Neural cell (in vitro differentiated cells): ENCODE measurements around the gene RAB39B.

Experiments
- EZH2 ChIP-seq: fragments of 200-600, 300-800 bp; shearing (Covaris generic), sonication (generic); IDR thresholded peaks from 2 replicates; pipeline ENCODE4 v1.6.1; 2014; ENCODE audit warnings: antibody characterized with exemption, low read length, borderline replicate concordance, mild to moderate bottlenecking; ENCODE audit not compliant: insufficient read depth, poor library complexity, severe bottlenecking
- MXI1 ChIP-seq: fragments of 450-650 bp; conservative IDR thresholded peaks from 2 replicates; pipeline ENCODE4 v1.6.1; 2014; ENCODE audit warnings: antibody characterized with exemption, mild to moderate bottlenecking; ENCODE audit not compliant: poor library complexity, severe bottlenecking
- TF ChIP-seq, protein P1 (sequence below): fragments of 450-650 bp; IDR thresholded peaks from 2 replicates; pipeline ENCODE4 v1.5.1; 2014; ENCODE audit warnings: antibody characterized with exemption, mild to moderate bottlenecking, moderate library complexity; ENCODE audit not compliant: poor library complexity, severe bottlenecking

DNA sequence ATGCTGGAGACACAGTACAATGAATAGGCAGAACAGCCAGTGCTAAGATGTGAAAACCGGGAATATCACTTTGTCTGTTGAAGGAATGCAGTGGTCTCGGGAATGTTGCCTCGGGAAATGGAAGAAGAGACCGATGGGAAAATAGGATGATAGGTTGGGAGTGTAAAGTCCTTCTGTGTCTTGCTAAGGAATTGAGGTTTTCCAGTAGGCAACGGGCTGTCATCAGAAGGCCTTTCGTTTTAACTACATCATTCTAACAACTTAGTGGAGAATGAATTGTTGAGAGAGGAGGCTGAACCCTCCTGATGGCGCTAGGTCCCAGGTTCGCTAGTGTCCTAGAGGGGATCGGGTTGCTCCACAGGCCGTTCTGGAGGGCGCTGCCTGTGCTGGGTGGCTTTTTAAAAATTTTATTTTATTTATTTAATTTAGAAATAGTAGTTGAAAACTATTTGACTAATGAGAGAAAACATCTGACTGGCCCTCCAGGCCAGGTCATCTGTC, 47.3 kb downstream of the RAB39B start:
- TF ChIP-seq EZH2, result no peak
- TF ChIP-seq, protein P1, sequence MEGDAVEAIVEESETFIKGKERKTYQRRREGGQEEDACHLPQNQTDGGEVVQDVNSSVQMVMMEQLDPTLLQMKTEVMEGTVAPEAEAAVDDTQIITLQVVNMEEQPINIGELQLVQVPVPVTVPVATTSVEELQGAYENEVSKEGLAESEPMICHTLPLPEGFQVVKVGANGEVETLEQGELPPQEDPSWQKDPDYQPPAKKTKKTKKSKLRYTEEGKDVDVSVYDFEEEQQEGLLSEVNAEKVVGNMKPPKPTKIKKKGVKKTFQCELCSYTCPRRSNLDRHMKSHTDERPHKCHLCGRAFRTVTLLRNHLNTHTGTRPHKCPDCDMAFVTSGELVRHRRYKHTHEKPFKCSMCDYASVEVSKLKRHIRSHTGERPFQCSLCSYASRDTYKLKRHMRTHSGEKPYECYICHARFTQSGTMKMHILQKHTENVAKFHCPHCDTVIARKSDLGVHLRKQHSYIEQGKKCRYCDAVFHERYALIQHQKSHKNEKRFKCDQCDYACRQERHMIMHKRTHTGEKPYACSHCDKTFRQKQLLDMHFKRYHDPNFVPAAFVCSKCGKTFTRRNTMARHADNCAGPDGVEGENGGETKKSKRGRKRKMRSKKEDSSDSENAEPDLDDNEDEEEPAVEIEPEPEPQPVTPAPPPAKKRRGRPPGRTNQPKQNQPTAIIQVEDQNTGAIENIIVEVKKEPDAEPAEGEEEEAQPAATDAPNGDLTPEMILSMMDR, result no peak
- TF ChIP-seq MXI1, result no peak
